ENCODE results near the gene STIM2. TPM values are rescaled to one million over a fixed set of nuclear protein-coding genes. Genes with fewer than 3 reads are reported as not detected.
A peak's percentile ranks its signal among the peaks of the same experiment; 100 is the strongest.
"Not testable (repeated sequence)": the region's sequence is repeated elsewhere in the genome, so short reads cannot be mapped to it uniquely, and the experiment has no call there.

STIM2 gene
- total RNA-seq, 1 donor from 2014 or later = 14.0 TPM

- no peak for DNase-seq (ENCODE audit: low spot score)
These were observed 7.5 kb downstream of the STIM2 start for GRCh38 chr4:26867914-26868684.

DNA sequence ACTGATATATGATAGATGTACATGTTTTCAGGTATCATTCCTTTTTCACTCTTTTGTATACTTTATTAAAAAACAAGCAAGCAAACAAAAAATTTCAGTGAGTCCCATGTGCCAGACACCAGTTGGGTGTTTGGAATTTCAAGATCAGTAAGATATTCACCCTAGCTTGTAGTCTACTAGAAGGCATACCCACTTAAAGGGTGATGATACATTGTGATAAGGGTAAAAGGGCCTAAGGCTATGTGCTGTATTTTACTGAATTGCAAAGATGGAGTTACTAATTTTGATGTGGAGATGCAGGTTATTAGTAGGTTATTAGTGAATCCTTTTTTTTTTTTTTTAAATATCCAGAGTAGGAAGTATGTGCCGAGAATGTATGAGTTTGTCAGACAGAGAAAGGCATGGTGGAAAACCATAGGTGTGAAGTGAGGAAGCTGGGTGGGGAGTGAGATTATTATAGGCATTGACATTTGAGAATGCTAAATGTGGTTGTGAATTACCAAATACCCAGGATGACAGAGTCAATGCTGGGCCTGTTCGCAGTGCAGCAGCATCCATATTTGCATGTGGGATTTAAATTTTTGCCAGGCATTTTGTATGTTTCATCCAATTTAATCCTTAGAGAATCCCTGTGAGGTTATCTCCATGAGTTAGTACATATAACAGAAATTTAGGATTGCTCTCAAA, 10.1 kb downstream of the STIM2 start:
- no peak for DNase-seq (ENCODE audit: low spot score)

DNA sequence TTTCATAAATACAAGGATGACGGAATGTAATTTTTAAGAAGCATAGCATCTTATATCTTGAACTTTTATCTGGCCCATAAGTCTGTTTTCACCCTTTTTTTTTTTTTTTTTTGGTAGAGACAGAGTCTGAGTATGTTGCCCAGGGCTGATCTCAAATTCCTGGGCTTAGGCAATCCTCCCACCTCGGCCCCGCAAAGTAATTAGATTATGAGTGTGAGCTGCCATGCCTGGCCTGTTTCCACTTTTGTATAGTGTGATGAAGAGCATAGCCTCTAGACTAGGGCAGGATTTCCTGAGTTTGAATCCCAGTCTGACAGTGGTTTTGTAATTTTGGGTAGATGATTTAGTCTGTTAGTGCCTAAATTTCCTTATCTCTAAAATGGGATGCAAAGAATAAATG, 11.0 kb downstream of the STIM2 start:
- no peak for DNase-seq (ENCODE audit: low spot score)

- no peak for DNase-seq (ENCODE audit: low spot score)
These were observed 12.9 kb downstream of the STIM2 start for GRCh38 chr4:26873391-26874026.

- DNase-seq (ENCODE audit: low spot score) = no peak
These were observed 13.5 kb downstream of the STIM2 start for GRCh38 chr4:26874110-26874509.

GRCh38 chr4:26877406-26877805, 16.8 kb downstream of the STIM2 start:
- no peak for DNase-seq (ENCODE audit: low spot score)

DNA sequence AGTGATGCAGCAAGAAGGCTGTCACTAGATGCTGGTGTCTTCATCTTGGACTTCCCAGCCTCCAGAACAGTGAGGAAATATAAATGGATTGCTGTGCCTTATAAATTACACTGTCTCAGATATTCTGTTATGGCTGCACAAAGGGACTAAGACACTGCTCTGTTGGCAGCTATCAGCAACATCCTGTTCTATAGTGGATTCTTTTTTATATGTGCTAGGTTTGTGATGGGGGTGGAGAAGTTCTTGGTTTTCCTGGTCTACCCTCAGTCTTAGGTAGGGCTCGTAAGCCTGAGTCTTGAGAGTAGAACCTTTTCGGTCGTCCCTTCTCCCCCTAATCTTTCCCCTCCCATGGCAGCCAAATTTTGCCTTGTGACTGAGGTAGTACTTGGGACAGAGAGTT, 17.3 kb downstream of the STIM2 start:
- no peak for DNase-seq (ENCODE audit: low spot score)

DNA sequence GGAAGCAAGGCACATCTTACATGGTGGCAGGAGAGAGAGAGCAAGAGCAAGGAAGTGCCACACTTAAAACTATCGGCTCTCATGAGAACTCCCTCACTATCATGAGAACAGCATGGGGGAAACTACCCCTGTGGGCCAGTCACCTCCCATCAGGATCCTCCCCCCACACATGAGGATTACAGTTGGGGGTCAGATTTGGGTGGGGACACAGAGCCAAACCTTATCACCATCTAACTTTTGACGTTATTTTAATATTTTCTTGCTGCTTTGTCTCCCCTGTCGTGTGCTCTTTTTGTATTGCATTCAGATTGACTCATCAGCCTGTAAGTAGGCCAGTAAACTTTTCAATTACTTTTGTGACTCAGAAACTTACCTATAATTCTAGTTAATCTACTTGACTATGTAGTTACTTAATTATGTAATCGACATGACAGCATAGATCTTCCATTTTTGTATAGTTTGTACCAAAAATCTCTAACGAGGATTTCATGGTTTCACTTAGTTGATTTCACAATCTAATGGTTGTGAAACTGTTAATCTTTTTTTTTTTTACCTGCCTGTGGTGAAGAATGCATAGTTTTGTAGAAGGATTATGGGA, 18.3 kb downstream of the STIM2 start:
- no peak for DNase-seq (ENCODE audit: low spot score)

- no peak for DNase-seq (ENCODE audit: low spot score)
These were observed 19.2 kb downstream of the STIM2 start for GRCh38 chr4:26879805-26880204.

GRCh38 chr4:26884026-26884425, 23.4 kb downstream of the STIM2 start:
- no peak for DNase-seq (ENCODE audit: low spot score)

- DNase-seq (ENCODE audit: low spot score) = no peak
These were observed 23.9 kb downstream of the STIM2 start for GRCh38 chr4:26884486-26884988.

DNA sequence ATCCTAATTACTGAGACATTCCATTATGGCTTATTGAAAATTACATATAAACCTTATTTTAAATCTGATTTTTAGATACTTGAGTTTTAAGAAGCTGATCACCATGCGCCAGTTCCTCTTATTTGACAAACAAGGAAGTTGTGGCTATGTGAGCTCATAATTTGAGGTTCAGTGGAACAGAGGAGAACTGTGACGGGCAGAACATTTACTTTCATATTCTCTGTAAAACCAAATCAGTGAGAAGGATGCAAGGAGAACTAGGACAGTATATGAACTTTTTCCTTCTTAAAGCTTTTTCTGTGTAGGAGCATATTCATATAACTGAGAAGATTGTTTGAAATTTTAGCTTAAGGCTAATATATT, 25.3 kb downstream of the STIM2 start:
- peak; percentile 35 for DNase-seq (ENCODE audit: low spot score)

DNA sequence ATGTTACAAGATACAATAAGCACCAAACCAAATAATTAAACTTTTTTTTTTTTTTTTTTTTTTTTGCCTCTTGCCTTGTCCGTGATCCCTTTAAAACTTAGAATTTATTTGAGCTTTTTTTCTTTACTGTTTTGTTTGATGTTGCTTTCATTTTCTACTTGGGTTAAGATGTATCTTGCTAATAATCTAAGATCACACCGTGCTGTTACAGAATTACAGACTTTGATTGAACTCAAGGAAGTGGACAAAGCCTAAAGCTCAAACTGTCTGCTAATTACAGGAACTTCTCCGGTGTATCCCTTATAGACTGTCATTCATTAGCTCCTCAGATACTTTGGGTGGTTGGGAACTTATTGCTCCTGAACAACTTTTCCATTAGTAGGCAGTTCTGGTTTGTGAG, 26.5 kb downstream of the STIM2 start:
- DNase-seq (ENCODE audit: low spot score) = no peak

GRCh38 chr4:26887809-26888208, 27.2 kb downstream of the STIM2 start:
- no peak for DNase-seq (ENCODE audit: low spot score)

DNA sequence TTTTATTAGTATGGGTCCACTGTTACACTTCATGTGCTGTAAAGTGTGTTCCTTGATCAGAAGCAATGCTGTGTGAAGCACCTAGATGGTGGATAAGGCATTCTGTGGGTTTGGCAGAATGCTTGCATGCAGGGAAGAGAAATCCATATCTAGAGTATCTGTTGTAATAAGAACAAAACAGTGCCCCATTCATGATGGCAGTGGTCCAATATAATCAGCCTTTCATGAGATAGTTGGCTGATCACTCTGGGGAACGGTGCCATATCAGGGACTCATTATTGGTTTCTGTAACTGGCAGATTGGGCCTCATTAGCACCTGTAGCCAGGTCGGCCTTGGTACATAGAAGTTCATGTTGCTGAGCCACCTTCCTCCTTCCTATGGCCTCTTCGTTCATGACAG, 28.7 kb downstream of the STIM2 start:
- DNase-seq (ENCODE audit: low spot score) = no peak

DNA sequence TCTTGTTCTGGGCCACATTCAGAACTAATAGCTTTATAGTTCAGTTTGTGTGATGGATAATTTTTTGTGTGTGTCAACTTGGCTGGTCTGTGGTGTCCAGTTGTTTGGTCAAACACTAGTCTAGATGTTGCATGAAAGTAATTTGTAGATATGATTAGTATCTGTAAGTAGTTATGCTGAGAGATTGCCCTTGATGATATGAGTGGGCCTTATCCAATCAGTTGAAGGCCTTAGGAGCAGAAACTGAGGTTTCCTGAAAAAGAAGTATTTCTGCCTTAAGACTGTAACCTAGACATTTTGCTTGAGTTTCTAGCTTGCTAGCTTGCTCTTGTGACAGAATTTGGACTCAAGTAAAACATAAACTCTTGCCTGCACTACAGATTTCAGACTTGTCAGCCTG, 30.4 kb downstream of the STIM2 start:
- no peak for DNase-seq (ENCODE audit: low spot score)

GRCh38 chr4:26891867-26892266, 31.2 kb downstream of the STIM2 start:
- DNase-seq (ENCODE audit: low spot score) = no peak

DNA sequence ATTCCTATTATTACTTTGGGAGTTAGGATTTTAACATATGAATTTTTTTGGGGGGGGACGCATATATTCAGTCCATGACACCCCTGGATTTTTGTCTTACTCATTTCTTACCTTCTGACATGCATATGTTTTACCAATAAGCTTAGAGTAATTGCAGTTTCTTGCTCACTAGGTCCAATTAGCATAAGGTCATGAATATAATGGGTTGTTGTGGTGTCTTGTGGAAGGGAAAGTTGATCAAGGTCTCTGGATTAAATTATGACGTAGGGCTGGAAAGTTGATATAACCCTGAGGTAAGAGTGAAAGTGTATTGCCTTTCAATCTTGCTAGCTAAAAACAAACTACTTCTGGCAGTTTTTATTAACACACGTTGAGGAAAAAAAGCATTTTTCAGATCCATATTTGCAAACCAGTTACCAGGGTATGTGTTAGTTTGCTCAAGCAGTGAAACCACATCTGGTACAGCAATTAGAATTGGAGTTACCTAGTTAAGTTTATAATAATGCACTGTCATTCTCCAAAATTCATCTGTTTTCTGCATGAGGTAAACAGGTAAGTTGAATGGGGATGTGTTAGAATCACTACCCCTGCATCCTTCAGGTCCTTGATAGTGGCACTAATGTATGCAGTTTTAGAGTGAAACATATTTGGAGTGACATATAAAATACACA, 32.0 kb downstream of the STIM2 start:
- no peak for DNase-seq (ENCODE audit: low spot score)

DNA sequence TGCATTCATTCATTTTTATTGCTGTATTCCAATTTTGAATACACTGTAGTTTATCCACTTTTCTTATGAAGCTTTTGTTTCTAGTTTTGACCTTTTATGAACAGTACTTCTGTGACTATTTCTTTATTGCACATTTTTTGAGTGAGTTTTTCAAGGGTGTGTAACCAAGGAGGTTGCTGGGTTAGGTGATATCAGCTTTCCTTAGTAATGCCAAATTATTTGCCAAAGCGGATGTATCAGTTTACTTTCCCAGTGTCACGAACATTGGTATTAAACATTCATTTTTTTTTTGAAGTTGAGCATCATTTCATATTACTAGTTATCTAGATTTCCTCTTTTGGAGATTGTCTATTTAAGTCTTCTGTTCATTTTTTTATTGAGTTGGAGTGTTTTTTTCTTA, 32.9 kb downstream of the STIM2 start:
- DNase-seq (ENCODE audit: low spot score) = no peak

DNA sequence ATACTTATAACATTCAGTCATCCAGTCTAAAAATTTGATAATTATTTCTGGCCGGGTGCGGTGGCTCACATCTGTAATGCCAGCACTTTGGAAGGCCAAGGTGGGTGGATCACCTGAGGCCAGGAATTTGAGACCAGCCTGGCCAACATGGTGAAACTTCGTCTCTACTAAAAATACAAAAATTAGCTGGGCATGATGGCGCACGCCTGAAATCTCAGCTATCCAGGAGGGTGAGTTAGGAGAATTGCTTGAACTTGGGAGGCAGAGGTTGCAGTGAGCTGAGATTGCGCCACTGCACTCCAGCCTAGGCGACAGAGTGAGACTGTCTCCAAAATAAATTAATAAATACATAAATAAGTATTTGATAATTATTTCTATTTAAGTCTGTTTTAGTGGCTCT, 34.2 kb downstream of the STIM2 start:
- not testable (repeated sequence) for DNase-seq (ENCODE audit: low spot score)

- no peak for DNase-seq (ENCODE audit: low spot score)
These were observed 36.0 kb downstream of the STIM2 start for GRCh38 chr4:26896636-26897035.

DNA sequence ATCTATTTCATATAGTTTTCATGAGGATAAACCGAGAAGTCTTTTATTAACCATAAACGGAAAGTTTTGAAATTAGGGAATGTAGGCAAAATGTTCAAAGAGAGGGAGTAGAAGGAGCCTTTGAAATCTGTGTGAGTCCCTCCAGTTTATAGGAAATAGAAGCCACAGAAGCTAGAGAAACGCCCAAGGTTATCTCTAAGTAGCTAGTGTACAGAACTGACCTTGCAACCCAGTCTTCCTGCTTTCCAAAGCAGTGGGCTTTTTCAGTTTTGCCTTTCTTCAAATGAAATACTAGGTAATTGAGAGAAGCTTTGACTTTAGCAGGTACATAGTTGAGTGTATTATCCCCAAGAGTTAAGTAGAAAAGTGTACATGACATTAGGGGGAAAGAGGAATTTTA, 39.4 kb downstream of the STIM2 start:
- no peak for DNase-seq (ENCODE audit: low spot score)

All from umbilical cord (tissue), 2 donors.